Activated CD4-positive, alpha-beta T cell treated with anti-CD3 and anti-CD28 coated beads for 48 hours (primary cell): ENCODE measurements around the gene VWA8.

Experiments
- DNase-seq: peaks from one replicate; pipeline ENCODE4 v3.0.0-alpha.2; 2020

The VWA8 gene

DNA sequence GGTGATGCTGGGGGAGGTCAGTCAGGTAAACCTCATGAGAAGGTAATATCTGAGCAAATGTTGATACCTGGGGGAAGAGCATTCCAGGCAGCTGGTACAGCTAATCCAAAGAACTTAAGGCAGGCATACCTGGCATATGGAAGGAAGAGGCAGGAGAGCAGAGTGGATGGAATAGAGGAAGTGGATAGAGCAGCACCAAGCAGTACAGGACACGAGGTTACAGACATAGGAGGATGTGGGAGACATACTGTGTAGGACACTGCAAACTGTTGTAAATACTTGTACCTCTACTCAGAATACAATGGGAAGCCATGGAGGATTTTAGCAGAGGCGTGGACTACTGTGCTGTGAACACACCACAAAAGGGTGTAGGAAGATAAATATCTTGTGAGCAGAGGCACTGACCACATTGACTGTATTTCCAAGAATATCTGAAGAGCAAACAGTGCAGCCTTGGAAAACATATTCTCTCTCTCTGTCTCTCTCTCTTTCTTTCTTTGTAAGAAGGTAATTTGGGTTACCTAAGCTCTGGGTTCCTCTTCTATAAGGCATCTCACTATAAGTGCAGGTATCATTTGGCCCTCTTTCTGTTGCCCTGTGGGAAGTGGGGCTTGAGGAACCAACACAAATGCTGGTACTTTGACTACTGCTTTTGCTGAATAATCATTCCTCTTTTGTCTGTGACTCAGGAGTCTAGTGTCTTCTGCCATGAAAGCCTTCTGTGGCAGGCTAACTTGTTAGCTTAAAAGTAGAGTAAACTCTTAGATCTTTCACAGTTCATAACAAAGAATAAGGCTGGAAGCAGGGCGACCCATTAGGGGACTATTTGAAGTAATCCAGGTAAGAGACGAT lies 238.0 kb downstream of the VWA8 start:
- no peak for DNase-seq

DNA sequence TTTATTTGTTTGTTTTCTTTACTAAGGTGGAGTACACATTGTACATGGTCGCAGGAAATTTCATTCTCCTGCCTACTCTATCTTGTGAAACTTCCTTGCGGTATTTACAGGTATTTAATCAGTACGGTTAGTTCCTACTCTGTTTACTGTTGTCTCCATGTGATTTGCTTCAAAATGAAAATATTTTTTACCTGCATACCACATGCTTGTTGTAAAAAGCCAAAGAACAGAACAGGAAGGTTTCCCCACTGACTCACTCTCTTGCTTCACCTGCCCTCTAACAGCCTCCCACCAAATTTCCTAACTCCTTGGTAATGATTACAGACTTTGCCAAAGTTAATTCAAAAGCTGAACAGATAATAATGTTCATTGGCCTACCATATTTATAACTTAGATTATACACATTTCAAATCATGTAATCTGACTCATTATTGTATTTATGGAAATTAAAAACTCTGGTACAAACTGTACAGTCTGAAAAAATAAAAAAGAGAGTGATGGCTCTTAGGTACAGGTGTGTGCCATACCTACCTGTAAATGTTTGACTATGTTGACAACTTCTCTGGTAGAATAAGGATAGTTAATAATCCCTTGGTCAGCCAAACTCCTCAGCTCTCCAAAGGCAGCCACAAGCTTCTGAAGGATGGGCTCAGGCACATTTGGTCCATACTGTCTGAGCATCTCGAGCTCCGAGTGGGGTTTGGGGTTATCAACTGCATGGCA lies 239.9 kb downstream of the VWA8 start:
- DNase-seq, result no peak

DNA sequence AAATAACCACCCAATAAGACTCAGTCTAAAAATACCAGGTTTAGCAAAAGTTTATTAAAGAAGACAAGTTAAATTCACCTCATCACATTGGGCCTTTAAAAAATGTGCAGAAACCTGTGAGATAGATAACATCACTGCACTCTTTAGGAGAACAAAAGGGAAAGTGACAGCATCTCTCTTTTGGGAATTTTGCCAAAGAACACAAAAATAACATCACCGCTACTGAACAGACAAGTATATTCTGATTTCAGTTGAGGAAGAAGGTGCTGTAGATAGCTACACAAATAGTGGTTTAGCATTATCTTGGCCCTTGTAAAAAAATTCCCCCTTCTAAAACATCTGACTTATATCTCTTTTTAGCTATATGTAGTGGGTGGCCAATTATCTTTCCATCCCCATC lies 244.7 kb downstream of the VWA8 start:
- DNase-seq, result no peak

DNA sequence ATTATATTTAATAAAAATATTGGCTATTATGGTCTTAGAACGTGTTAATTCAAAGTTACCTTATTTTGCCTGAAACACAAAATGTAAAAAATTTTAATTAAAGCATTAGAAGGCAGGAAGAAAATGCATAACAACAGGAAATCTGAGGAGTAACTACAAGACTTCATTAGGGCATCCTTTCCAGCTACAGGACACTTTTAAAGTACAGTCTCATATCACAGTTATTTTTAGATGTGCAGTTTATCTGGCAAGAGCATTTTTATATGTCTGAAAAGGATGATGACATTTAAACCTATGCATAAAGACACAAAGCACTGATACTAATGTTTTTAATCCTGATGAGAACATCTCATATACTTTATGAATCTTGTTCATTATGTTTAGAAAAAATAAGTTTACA lies 247.5 kb downstream of the VWA8 start:
- DNase-seq, result no peak

DNA sequence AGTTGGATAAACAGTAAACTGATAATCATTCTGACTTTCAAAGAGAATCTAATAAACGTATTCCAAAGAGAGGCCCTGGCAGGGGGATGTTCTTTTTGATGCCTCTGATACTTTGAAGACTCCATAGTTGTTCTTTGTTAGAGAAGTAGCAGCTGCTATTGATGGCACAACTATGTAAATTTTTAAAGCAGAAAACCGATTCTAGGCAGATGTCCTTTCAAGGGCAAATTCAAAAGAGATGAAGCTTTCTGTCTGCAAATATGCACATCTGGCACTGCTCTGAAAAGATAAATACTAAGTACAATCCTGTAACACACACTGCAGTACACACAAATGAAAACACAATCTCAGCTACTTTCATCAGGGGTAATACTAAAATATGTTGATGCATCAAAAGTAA lies 250.1 kb downstream of the VWA8 start:
- no peak for DNase-seq

DNA sequence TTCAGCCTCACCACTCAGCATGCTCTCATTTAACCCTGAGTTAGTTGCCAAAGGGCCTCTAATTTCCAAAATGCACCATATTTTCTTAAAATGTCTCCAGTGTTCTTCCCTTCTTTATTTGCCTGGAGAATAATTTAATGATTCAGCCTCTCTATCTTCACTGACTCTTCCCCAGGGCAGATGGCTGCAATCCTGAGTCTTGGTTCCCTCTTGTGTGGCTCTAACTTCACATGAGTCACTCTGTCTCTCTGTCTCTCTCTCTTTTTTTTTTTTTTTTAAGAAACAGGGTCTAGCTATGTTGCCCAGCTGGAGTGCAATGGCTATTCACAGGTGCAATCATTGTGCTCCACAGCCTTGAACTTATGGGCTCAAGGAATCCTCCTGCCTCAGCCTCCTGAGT lies 251.4 kb downstream of the VWA8 start:
- no peak for DNase-seq

DNA sequence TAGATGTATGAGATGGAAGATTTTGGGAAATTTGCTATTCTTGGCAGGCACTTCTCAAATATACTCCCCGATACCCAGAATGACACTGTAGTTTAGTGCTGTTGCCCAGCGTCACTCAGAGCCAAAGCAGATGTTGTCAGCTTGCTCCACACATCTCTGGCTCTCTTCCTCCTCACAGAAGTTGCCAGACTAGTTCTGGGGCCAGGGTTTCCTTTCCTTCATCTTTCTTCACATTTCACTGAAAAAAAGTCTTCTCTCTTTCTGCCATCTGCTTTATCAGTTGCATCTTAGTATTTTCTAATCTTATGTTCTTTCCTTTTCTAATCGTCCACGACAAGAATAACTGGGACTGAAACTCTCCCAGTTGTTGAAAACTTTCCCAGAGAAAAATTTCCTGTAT lies 252.2 kb downstream of the VWA8 start:
- DNase-seq, result no peak

DNA sequence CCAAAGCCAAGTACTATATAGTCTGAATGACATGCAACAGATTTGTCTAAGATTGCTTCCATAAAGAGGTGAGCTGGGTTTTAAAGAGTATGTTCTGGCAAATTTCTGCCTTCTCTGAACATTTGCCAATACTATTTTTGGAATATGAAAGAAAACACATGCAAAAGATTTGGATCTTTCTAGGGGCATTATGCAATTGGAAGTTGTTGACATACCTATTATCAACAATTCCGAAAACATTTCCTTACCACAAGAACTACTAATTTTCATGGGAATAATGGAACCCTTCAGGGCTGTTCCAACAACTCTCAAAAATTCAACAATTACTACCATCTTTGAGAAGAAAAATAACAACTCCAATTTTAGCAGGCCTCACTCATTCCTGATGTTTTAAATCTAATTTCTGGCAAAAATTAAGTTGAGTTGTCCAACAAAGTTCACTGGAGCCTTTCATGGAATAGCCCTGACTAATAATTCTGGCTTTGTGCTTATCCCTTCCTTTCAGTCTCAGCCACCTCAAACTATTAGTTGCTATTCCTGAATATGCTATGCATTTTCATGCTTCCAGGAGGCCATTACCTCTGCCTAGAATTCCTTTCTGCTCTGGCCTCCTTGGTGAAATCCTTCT lies 253.6 kb downstream of the VWA8 start:
- no peak for DNase-seq

DNA sequence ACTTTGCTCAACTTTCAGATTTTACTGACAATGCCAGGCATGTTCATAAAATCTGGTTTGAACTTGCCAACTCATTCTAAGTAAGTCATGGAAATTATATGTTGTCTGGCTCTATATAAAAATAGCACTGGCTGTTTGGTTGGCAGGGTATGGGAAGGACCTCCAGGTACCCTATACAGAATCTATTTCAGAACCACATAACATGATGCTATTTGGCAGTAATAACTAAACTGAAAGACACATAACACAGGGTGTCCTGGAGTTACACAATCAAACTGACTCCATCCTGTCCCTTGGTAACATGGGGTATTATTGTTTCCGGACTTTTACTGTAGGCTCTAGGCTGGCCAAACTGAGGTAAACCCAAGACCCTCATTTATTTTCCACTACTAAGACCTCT lies 254.8 kb downstream of the VWA8 start:
- DNase-seq, result no peak

DNA sequence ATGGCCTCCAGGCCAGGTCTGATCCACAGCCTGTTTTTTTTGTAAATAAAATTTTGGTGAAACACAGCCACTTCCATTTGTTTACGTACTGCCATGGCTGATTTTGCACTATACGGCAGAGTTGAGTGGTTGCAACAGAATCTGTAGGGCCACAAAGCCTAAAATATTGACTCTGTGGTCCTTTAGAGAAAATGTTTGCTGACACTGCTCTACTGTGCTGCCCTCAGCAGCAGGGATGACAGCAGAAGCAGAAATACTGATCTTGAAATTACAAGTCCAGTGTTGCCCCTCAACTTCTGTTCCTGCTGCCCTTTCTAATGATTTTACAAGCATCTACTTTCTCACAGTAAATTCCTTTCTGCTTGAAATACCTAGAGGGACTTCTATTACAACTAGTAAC lies 258.4 kb downstream of the VWA8 start:
- DNase-seq, result no peak

DNA sequence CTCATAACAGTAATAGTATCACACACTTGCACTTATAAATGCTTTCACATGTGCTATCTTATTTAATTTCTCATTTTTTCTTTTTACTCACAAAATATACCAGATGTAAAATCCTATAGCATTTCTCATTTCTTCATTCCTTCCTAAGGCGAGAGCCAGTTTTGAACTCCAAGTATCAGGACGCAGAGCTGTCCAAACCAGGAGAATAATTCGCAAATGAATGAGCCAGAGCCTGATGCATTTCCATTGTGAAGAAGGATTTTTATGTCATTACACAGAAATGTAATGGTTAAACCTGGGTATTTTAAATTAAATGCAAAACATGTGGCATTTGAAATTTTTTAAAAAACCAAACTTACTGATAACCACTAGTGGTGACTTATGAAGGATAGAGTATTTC lies 259.2 kb downstream of the VWA8 start:
- DNase-seq, result no peak

DNA sequence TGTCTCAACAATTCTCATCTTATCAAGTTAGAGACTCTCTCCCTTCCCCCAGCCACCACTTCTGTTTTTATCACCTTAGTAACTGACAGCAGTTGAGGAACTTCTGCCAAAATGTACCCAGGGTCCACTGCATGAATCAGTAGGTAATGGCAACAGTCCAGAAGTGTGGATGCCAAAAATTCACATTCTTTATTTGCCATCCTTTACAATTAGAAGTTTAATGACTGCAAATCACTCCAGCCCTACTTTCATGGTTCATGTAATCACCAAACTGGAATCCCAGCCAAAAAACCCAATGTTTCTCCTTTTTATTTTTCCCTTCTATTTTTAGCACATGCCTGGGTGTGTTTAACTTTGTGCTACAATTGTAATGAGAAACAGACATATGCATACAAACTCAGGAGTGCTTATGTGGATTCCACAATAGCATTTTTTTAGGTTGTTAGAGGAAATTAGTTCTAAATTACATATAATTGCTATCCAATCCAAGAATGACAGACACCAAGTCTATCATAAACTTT lies 260.1 kb downstream of the VWA8 start:
- no peak for DNase-seq

DNA sequence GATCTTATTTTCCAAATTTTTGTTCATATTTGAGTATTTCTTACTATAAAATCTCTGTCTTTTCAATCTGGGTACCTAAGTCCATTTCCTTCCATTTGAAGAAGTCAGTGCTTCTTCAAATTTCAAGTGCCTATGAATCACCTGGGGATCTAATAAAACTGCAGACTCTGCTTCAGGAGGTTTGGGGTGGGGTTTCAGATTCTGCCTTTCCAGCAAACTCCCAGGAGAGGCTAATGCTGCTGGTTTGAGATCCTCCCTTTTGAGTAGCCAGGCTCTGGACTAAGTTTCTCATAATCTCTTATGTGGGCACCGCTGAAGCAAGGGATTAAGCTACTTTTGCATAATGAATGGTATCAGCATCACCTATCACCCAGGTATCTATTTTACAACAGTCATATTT lies 261.1 kb downstream of the VWA8 start:
- no peak for DNase-seq

DNA sequence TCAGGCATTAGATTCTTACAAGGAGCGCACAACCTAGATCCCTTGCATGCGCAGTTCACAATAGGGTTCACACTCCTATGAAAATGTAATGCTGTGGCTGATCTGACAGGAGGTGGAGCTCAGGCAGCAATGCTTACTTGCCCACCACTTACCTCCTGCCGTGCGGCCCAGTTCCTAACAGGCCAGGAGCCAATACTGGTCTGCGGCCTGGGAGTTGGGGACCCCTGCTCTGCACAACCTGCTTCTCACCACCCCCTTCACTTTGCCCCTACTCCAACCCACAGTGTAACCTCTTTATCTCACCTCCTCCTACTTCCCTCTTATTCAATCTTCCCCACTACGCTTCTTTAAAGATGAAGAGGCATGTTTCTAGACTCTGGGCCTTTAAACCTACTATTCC lies 263.3 kb downstream of the VWA8 start:
- no peak for DNase-seq

DNA sequence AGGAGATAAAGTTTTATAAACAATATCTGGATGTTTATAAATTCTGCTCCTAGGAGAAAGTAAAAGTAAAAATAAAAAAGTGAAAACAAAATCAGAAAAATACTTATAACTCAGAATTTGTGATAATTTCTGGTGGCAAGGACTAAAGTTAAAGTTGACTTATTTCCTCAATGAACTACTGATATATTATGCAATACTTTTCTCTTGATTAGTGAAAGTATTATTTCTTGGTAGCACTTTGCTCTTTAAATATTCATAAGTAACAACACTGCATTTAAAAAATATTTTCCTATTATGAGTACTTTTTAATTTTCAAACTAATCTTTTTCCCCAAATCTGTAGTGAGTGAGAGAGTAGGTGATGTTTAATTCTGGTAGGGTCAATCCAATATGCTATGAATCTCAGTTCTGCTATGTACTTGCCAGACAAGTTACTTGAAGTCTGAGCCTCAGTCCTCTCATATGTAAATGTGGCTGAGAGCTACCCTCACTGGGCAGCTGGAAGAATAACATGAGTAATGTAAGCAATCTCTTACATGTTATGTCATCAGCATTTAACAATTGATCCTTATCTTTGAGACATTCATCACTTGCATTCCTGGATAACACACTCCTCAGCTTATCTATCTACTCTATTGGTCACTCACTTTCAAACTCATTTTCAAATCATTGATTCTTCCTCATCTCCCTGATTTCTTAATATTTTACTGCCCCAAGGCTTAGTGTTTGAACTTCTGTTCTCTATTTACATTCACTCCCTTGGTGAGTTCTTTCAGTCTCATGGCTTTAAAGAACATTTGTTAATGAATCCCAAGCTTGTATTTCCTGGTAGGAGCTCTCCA lies 264.5 kb downstream of the VWA8 start:
- no peak for DNase-seq

DNA sequence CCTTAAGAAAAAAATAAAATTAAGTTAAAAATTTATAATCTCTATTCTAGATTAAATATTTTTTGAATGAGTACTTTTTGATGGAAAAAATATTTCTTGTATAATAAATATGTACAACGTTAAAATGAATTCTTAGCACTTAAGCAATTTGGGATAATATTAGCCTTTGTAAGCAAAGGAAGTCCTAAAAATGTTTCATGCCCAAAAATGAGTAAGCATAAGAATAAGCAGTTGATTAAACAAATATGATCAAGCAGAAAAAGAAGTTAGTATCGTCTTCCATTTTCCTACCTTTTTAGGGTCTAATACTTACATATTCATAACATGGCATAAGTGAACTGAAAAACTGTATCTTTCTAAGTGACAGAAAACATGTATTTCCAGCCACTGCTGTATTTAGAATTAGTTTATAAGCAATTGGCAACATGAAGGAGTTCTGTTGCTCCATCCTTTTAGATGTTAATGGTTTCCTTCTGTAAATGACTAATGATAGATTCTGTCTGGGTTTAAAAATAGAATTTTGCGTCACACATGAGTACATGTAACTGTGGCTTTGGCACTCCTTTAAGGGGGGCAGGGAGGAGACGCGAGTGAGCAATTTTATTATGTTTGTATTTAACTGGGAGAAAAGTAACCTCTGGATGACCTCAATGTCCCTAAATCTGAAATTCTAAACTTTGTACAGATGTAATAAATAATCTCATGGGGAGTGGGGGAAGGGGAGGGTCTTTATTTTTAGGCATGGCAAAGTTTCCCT lies 266.2 kb downstream of the VWA8 start:
- DNase-seq, result no peak

DNA sequence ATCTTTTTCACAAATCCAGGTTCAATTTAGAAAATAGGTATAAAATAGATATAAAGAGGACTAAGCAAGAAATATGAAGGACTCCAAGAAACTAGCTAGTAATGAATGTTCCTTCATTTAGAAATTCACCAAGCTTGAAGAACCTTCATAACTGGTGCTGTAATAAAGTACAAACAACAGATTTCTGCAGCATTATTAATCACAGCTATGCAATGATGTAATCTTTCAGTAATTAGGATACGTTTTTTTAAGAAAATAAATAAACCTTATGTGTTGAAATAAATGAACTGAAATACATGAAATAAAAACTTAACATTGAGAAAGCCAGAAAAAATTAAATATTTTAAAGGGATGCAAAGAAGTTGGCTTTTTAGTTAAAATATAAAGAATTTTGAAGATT lies 267.5 kb downstream of the VWA8 start:
- DNase-seq, result no peak

DNA sequence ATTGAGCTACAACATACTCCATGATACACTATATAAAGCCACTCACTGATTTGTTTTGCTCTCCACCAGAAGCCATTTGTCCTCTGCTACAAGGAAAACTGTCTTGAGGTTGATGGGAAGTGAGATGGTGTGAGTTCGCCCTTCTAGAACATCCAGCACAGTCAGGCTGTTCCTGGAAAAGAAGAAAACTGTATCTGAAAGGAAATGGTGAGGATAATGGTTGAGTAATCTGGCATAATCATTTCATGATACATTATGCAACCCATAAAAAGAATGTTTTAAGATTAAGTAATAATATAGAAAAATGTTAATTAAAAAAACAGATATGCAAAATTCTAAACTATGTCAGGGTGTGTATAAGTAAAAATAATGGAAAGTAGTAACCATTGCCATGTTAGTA lies 269.6 kb downstream of the VWA8 start:
- no peak for DNase-seq

DNA sequence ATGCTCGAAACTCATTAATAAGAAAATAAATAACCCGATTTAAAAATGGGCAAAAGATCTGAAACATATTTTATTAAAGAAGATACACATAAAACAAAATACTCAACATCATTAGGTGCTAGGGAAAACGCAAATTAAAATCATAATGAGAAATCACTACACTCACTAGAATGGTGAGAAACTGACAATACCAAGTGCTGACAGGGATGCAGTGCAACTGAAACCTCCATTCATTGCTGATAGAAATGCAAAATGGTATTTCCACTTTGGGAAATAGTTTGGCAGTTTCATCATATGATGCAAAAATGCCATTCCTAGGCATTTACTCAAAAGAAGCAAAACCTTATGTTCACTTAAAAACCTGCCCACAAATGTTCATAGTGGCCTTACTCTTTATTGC lies 278.1 kb downstream of the VWA8 start:
- no peak for DNase-seq

DNA sequence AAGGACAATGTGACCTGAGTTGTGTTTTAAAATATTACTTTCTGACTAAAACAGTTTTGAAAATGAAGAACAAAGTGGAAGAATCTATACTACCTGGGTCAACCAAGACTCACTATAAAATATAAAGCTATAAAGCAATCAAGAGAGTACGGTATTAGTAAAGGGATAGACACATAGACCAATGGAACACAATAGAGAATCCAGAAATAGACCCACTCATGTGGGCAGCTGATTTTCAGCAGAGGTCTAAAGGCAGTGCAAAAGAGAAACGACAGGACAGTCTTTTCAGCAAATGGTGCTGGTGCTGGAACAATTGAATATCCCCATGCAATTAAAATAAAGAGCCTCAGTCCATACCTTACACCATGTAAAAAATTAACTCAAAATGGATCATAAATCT lies 278.9 kb downstream of the VWA8 start:
- DNase-seq, result no peak

DNA sequence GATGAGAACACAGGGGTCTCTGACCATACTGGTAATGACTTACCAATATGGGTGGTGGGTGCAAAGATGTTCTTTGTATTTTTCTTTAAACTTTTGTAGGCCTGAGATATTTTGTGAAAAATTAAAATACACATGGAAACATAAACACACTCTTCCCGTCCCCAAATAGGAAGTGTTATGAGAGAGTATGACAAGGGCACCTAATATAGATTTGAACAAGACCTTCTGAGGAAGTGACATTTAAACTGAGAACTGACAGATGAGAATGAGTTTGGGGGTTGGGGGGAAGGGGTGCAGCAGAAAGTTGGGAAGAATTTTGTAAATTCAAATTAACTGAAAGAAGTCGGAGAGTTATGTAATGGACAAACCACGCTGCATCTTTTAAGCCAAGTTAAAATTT lies 279.3 kb downstream of the VWA8 start:
- DNase-seq, result no peak

DNA sequence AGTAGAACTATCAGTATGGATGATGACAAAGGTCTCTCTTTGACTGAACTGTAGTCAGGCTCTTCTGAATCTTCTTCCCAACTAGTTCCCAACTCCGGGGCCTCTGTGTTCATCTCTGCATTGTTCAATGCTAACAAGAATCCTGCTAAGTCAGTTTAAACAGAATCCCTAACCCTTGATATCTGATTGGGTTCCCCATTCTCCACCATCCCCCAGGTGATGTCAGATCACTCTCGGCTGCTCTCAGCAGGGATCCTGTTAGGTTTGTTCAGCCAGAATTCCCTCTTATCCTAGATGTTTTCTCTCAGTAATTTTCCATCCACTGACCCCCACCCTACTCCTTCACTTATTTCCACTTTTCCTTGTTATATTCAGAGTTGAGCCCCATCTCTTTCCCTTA lies 280.0 kb downstream of the VWA8 start:
- DNase-seq, result no peak
